HCT116 (cell line): ENCODE data around the gene ARHGEF38. TPM values are rescaled to one million over a fixed set of nuclear protein-coding genes. Genes with fewer than 3 reads are reported as not detected.

ENCODE experiments used
- ATAC-seq: fragments of 200-7000 bp; cut with Tn5 transposase; 2 replicates; pipeline ENCODE4 v1.9.1; 2020; ENCODE audit warnings: mild to moderate bottlenecking, moderate library complexity
- BruUV-seq: library from RNA; stranded (reverse); fragments of 400-500 nt; replicated peaks from 2 replicates; lab custom pipeline; 2021; lab: Mats Ljungman, UMichigan
- CTCF ChIA-PET: fragments of 300-600 bp; sonication (Branson Sonifier 250); formaldehyde crosslinking; loops from one replicate; lab custom pipeline; 2021; ENCODE audit warnings: antibody characterized with exemption; lab: Charles Lee
- POLR2A ChIA-PET: fragments of 300-600, 350-600 bp; sonication (Branson Sonifier 250); formaldehyde crosslinking; loops from one replicate; lab custom pipeline; 2021; ENCODE audit warnings: antibody characterized with exemption; lab: Charles Lee
- RAD21 ChIA-PET, 2 experiments: fragments of 300-600 bp; sonication (Branson Sonifier 250); formaldehyde crosslinking; loops; one replicate each; lab custom pipeline; 2023; ENCODE audit warnings: low total read pairs in 2 of 2; ENCODE audit not compliant: uncharacterized antibody in 2 of 2, unreplicated experiment in 2 of 2, low non-redundant PET in 1 of 2; lab: Charles Lee
- DNase-seq: peaks from one replicate; pipeline ENCODE4 v3.0.0-alpha.2; 2010; ENCODE audit warnings: low read depth, low spot score
- H2AFZ ChIP-seq: fragments of 200-600 bp; shearing (Covaris generic), sonication (generic); 2 replicates; pipeline ENCODE4 v1.6.1; 2017; ENCODE audit warnings: low read depth, mixed run types, mixed read lengths, antibody characterized with exemption, low read length; ENCODE audit not compliant: poor library complexity, severe bottlenecking
- H3K27ac ChIP-seq: 2 replicates; pipeline ENCODE4 v1.5.1; 2012; ENCODE audit warnings: low read depth, low read length
- H3K27me3 ChIP-seq: fragments of 200-600 bp; sonication (generic); 2 replicates; pipeline ENCODE4 v1.6.1; 2016; ENCODE audit warnings: mixed run types, low read length, mixed read lengths; ENCODE audit not compliant: insufficient read depth
- H3K36me3 ChIP-seq, 2 experiments: fragments of 200-500 bp in 1 of 2; fragments of 200-600 bp in 1 of 2; sonication (Bioruptor generic) in 1 of 2; sonication (generic) in 1 of 2; 2 replicates each; pipeline versions ENCODE4 v1.5.1 to v1.6.1; 2014 to 2016; ENCODE audit warnings: low read length in 2 of 2, inconsistent platforms in 1 of 2, mixed read lengths in 1 of 2, mixed run types in 1 of 2; ENCODE audit not compliant: insufficient read depth in 2 of 2, control insufficient read depth in 1 of 2
- H3K4me1 ChIP-seq, 2 experiments: fragments of 200-600 bp in 1 of 2; sonication (generic) in 1 of 2; 2 replicates each; pipeline versions ENCODE4 v1.5.1 to v1.6.1; 2012 to 2017; ENCODE audit warnings: low read length in 2 of 2, inconsistent platforms in 1 of 2, mild to moderate bottlenecking in 1 of 2, mixed read lengths in 1 of 2, mixed run types in 1 of 2, moderate library complexity in 1 of 2; ENCODE audit not compliant: insufficient read depth in 2 of 2, control insufficient read depth in 1 of 2
- H3K4me2 ChIP-seq: fragments of 200-600 bp; sonication (generic); 2 replicates; pipeline ENCODE4 v1.6.1; 2017; ENCODE audit warnings: mixed run types, low read length, mixed read lengths
- H3K4me3 ChIP-seq, 2 experiments: fragments of 200-600 bp in 1 of 2; sonication (generic) in 1 of 2; replicated peaks in 1 of 2; 2 replicates each; pipeline ENCODE4 v1.5.1; 2011 to 2016; ENCODE audit warnings: low read length in 2 of 2, control low read depth in 1 of 2, low read depth in 1 of 2, mild to moderate bottlenecking in 1 of 2, mixed read lengths in 1 of 2, mixed run types in 1 of 2
- H3K79me2 ChIP-seq: fragments of 200-600 bp; sonication (generic); 2 replicates; pipeline ENCODE4 v1.6.1; 2017; ENCODE audit warnings: mild to moderate bottlenecking, mixed run types, low read length, moderate library complexity, mixed read lengths; ENCODE audit not compliant: insufficient read depth
- H3K9ac ChIP-seq: fragments of 200-600 bp; sonication (generic); 2 replicates; pipeline ENCODE4 v1.6.1; 2016; ENCODE audit warnings: low read length, mixed read lengths
- H3K9me2 ChIP-seq: fragments of 200-600 bp; sonication (generic), shearing (Covaris generic); 2 replicates; pipeline ENCODE4 v1.6.1; 2017; ENCODE audit warnings: mixed run types, mild to moderate bottlenecking, moderate library complexity; ENCODE audit not compliant: insufficient read depth
- H3K9me3 ChIP-seq, 2 experiments: fragments of 200-500 bp in 1 of 2; fragments of 200-600 bp in 1 of 2; sonication (Bioruptor generic) in 1 of 2; sonication (generic) in 1 of 2; 2 replicates each; pipeline ENCODE4 v1.6.1; 2014 to 2017; ENCODE audit warnings: low read length in 2 of 2, mixed read lengths in 2 of 2, inconsistent platforms in 1 of 2, low read depth in 1 of 2, mild to moderate bottlenecking in 1 of 2, mixed run types in 1 of 2, moderate library complexity in 1 of 2; ENCODE audit not compliant: control insufficient read depth in 1 of 2, insufficient read depth in 1 of 2
- H4K20me1 ChIP-seq: fragments of 200-600 bp; sonication (generic), shearing (Covaris generic); 2 replicates; pipeline ENCODE4 v1.6.1; 2017; ENCODE audit warnings: mixed run types, mild to moderate bottlenecking, moderate library complexity; ENCODE audit not compliant: insufficient read depth
- POLR2A ChIP-seq: IDR thresholded peaks from 2 replicates; pipeline ENCODE4 v1.7.0; 2011; ENCODE audit warnings: borderline replicate concordance; ENCODE audit not compliant: insufficient read depth, insufficient read length; ENCODE audit errors: extremely low read depth
- RAD21 ChIP-seq: IDR thresholded peaks from 2 replicates; pipeline ENCODE4 v1.6.1; 2012; ENCODE audit warnings: low read depth, mild to moderate bottlenecking
- SIN3A ChIP-seq: IDR thresholded peaks from 2 replicates; pipeline ENCODE4 v1.6.1; 2012; ENCODE audit warnings: low read depth
- SRF ChIP-seq: IDR thresholded peaks from 2 replicates; pipeline ENCODE4 v1.6.1; 2012; ENCODE audit warnings: low read depth
- ZNF274 ChIP-seq: fragments of 200-500 bp; sonication (Bioruptor generic); IDR thresholded peaks from 2 replicates; pipeline ENCODE4 v1.6.1; 2014; ENCODE audit warnings: mild to moderate bottlenecking, low read depth, low read length, inconsistent platforms
- intact Hi-C: fragments of 100-400 bp; cut with micrococcal nuclease; formaldehyde crosslinking; loops from 2 replicates; pipeline ENCODE4 v1.10.0; 2022
- total RNA-seq: library from RNA; stranded (reverse); gene quantifications from one replicate; pipeline ENCODE4 v1.2.1, GENCODE V29; 2021; ENCODE audit not compliant: unreplicated experiment
- TF ChIP-seq, protein P1 (sequence below): IDR thresholded peaks from 2 replicates; pipeline ENCODE4 v1.6.1; 2011; ENCODE audit warnings: mild to moderate bottlenecking, low read length, moderate library complexity; ENCODE audit not compliant: insufficient replicate concordance; ENCODE audit errors: extremely low read depth
- TF ChIP-seq, protein P2 (sequence below), 3 experiments: fragments of 200-600 bp in 1 of 3; sonication (generic) in 1 of 3; IDR thresholded peaks in 2 of 3; conservative IDR thresholded peaks in 1 of 3; 2 replicates each; pipeline ENCODE4 v1.5.1; 2012 to 2017; ENCODE audit warnings: low read depth in 2 of 3, low read length in 2 of 3, antibody characterized with exemption in 1 of 3, borderline replicate concordance in 1 of 3, control low read depth in 1 of 3, mild to moderate bottlenecking in 1 of 3, mixed read lengths in 1 of 3, mixed run types in 1 of 3, moderate library complexity in 1 of 3; ENCODE audit not compliant: insufficient read depth in 1 of 3

ARHGEF38 gene
- total RNA-seq, 1 experiment from 2014 or later = not detected

DNA sequence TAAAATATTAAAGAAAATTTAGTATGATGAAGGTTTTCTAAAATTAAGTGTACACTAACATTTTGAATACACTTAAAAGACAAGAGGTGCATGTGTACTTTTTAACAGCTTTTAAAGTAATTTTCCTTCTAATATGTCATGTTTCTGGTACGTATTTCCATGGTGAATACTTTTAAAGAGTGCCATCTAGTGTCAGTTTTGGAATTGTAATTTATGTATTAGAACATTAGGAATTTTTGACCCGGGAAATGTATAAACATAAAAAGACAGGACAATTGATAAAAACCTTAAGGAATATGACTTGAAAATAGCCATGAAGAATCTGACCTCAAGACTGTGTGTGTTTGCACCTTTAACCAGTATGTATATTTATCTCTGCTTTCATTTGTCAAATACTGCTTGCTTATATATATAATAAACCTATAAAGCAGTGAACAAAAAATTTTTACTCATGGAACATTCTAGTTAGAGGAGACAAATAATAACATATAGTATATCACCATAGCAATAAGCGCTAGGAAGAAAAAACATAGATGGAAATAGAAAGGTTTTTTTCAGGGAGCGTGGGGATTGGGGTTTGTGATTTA, 163.4 kb downstream of the ARHGEF38 start:
- Histone ChIP-seq H3K4me3 (no peak overlapping the region), H3K9me3 (no peaks in the 10 kb centered on the region), H3K4me1 (no peaks in the 10 kb centered on the region), H3K27me3 (no peaks in the 10 kb centered on the region), H3K79me2 (peaks cover 35% of the 10 kb centered on the region), H3K4me2 (no peak overlapping the region), H2AFZ (no peak overlapping the region), H3K27ac (no peak overlapping the region), H3K36me3 (no peaks in the 10 kb centered on the region), H3K9ac (no peak overlapping the region), H3K9me2 (no peaks in the 10 kb centered on the region), H4K20me1 (no peaks in the 10 kb centered on the region)
- ChIA-PET CTCF (interaction anchor here (0.7 to 2.0 kb wide), 9 partner anchors 9 to 485 kb away, joined by 3 to 22 read pairs (median 5); no protein-coding TSS in a partner anchor), RAD21 (no interaction called here), POLR2A (interaction anchor here (0.8 kb wide), 1 partner anchor 93 kb away, joined by 3 read pairs; no protein-coding TSS in a partner anchor)
- intact Hi-C loops = loop anchor here (5.0 kb wide), 1 partner anchor 193 kb away; no protein-coding TSS in a partner anchor
- peak; percentile 13 for DNase-seq
- ATAC-seq = peak; percentile 50; the same call in 1 of the 2 replicates
- BruUV-seq = no TSS peak
- no peak for TF ChIP-seq ZNF274
- no peak for TF ChIP-seq POLR2A
- no peak for TF ChIP-seq SRF
- no peak for TF ChIP-seq SIN3A
- TF ChIP-seq RAD21 = peak; percentile 58
- TF ChIP-seq, protein P1, sequence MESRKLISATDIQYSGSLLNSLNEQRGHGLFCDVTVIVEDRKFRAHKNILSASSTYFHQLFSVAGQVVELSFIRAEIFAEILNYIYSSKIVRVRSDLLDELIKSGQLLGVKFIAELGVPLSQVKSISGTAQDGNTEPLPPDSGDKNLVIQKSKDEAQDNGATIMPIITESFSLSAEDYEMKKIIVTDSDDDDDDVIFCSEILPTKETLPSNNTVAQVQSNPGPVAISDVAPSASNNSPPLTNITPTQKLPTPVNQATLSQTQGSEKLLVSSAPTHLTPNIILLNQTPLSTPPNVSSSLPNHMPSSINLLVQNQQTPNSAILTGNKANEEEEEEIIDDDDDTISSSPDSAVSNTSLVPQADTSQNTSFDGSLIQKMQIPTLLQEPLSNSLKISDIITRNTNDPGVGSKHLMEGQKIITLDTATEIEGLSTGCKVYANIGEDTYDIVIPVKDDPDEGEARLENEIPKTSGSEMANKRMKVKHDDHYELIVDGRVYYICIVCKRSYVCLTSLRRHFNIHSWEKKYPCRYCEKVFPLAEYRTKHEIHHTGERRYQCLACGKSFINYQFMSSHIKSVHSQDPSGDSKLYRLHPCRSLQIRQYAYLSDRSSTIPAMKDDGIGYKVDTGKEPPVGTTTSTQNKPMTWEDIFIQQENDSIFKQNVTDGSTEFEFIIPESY = no peak
- TF ChIP-seq, protein P2, sequence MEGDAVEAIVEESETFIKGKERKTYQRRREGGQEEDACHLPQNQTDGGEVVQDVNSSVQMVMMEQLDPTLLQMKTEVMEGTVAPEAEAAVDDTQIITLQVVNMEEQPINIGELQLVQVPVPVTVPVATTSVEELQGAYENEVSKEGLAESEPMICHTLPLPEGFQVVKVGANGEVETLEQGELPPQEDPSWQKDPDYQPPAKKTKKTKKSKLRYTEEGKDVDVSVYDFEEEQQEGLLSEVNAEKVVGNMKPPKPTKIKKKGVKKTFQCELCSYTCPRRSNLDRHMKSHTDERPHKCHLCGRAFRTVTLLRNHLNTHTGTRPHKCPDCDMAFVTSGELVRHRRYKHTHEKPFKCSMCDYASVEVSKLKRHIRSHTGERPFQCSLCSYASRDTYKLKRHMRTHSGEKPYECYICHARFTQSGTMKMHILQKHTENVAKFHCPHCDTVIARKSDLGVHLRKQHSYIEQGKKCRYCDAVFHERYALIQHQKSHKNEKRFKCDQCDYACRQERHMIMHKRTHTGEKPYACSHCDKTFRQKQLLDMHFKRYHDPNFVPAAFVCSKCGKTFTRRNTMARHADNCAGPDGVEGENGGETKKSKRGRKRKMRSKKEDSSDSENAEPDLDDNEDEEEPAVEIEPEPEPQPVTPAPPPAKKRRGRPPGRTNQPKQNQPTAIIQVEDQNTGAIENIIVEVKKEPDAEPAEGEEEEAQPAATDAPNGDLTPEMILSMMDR (IDR thresholded peaks at IDR 0.05 in 2 of 3, conservative IDR thresholded peaks at IDR 0.05 in 1 of 3; ENCODE audit: borderline replicate concordance in 1 of 3, insufficient read depth in 1 of 3, low read depth in 2 of 3, low read length in 2 of 3) = peak; percentile 24 to 62 (median 44); a peak in 4 of 6 replicates
